ENCODE measurements around the gene MAN1B1. TPM values are rescaled to one million over a fixed set of nuclear protein-coding genes. Genes with fewer than 3 reads are reported as not detected.

The MAN1B1 gene
- polyA plus RNA-seq, 3 donors from 2014 or later: 59.7 to 71.8 (median 66.1) TPM

GRCh38 chr9:137068539-137069507 lies 18.0 kb upstream of the MAN1B1 start:
- no peaks in the 10 kb centered on the region for H3K9me3 Mint-ChIP-seq
- no peak for DNase-seq
- no peaks in the 10 kb centered on the region for H3K36me3 Mint-ChIP-seq
- no peak overlapping the region for H3K27ac Mint-ChIP-seq
- H3K4me3 Mint-ChIP-seq: peak overlapping the region in 3 of 5 donors; percentile 12 to 50 (median 18)
- peaks cover 5 to 12% (median 8%) of the 10 kb centered on the region in 3 donors for H3K27me3 Mint-ChIP-seq (ENCODE audit: low read depth in 3 of 3)
- peaks cover 12 to 15% of the 10 kb centered on the region in 2 donors for H3K4me1 Mint-ChIP-seq

- no peak for DNase-seq
- peak overlapping the region in 3 of 5 donors; percentile 10 to 50 (median 12) for H3K4me3 Mint-ChIP-seq
Observed at GRCh38 chr9:137069508-137070091, 17.2 kb upstream of the MAN1B1 start.

DNA sequence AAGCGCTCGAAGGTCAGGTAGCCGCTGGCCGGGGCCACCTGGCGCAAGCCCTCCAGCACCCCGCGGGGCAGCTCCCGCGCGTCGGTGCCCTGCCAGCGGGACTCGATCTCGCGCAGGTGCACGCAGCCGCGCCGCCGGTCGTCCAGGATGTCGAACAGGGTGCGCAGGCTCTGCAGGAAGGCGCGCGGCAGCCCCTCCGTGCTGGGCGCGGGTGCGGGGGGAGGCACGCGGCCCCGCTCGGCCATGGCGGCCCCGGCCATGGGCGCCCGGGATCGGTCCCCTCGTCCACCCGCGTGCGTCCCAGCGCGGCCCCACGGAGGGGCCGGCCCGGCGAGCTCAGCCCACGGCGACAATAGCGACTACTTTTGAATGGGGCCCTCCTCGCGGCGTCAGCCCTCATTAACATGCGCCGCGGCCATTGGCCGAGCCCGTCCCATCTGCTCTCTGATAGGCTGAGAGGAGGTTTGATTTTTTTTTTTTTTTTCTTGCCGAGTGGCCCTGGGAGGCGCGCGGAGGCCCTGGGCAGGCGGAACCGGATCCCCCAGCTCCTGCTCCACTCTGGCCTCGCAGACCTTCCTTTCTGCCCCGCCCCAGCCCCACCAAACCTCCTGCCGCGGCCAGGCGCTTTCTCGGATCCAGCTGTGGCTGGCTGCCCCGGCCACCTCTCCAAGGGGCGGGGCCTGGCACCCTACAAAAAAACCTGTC lies 16.4 kb upstream of the MAN1B1 start, which contains the start of gene SAPCD2:
SAPCD2 (minus strand) TSS at position 357 of the 705 bp plus-strand sequence; CDS start at position 260, 97 bp downstream.
- peak within 1 kb of the TSS in 5 of 6 donors; percentile 53 to 71 (median 55) for H3K27ac Mint-ChIP-seq
- peak; percentile 87 to 90 (median 87) for DNase-seq

More at GRCh38 chr9:137069508-137070091, 17.2 kb upstream of the MAN1B1 start:
- no peaks in the 10 kb centered on the region for H3K9me3 Mint-ChIP-seq
- no peaks in the 10 kb centered on the region for H3K36me3 Mint-ChIP-seq
- H3K27me3 Mint-ChIP-seq (ENCODE audit: low read depth in 3 of 3): peaks cover 5 to 12% (median 5%) of the 10 kb centered on the region in 3 donors
- peaks cover 12 to 15% of the 10 kb centered on the region in 2 donors for H3K4me1 Mint-ChIP-seq
- H3K27ac Mint-ChIP-seq: no peak overlapping the region

DNA sequence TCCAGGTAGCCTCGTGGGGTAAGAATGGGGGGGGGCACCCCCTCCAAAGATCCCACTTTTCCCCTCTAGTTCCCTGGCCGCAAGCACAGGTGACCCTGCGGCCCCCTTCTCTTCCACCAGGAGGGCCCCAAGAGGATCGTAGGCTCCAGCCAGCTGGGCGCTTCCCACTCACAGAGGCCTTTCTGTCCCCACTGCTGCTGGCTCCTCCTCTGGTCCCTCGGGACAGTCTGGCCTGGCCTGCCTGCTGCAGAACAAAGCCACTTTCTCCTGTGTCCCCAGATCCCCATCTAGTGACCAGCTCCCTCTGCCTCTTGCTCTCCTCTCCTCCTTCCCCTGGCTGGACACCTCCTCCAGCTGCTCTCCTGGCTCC lies 15.9 kb upstream of the MAN1B1 start:
- H3K27ac Mint-ChIP-seq: peak overlapping the region in 5 of 6 donors; percentile 53 to 71 (median 55)
- no peak for DNase-seq
- peak overlapping the region; percentile 73 to 81 (median 76) for H3K4me3 Mint-ChIP-seq
- H3K4me1 Mint-ChIP-seq: peaks cover 12 to 15% of the 10 kb centered on the region in 2 donors
- peaks cover 5 to 12% (median 5%) of the 10 kb centered on the region in 3 donors for H3K27me3 Mint-ChIP-seq (ENCODE audit: low read depth in 3 of 3)
- no peaks in the 10 kb centered on the region for H3K36me3 Mint-ChIP-seq
- H3K9me3 Mint-ChIP-seq: no peaks in the 10 kb centered on the region

More for the DNA sequence above, 16.4 kb upstream of the MAN1B1 start, which contains the start of gene SAPCD2:
- peaks cover 12 to 15% of the 10 kb centered on the region in 2 donors for H3K4me1 Mint-ChIP-seq
- peaks cover 5 to 12% (median 5%) of the 10 kb centered on the region in 3 donors for H3K27me3 Mint-ChIP-seq (ENCODE audit: low read depth in 3 of 3)
- H3K36me3 Mint-ChIP-seq: no peaks in the 10 kb centered on the region
- H3K4me3 Mint-ChIP-seq: peak within 1 kb of the TSS; percentile 73 to 81 (median 76)
- no peaks in the 10 kb centered on the region for H3K9me3 Mint-ChIP-seq

DNA sequence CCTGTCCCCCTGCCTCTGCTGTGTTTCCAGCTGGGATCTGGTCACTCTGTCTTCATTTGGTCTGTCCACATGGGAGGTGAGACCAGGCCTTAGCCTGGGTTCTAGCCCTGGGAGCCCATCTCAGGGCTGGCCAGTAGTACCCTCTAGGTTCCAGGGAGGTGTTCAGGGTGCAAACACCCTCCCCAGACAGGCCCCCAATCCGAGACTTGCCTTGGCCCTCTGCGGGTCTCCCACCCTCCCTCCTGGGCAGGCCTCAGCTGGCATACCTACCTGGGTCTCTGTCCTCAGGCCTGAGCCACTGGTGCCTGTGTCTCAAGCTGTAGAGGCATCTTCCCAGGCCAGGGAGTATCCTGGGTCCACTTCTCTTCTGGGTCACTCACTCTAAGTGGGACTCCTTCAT lies 15.5 kb upstream of the MAN1B1 start:
- Mint-ChIP-seq H3K9me3 (no peaks in the 10 kb centered on the region), H3K36me3 (no peaks in the 10 kb centered on the region), H3K27ac (peak overlapping the region in 5 of 6 donors; percentile 53 to 65 (median 53)), H3K4me1 (peaks cover 12 to 15% of the 10 kb centered on the region in 2 donors), H3K27me3 (ENCODE audit: low read depth in 3 of 3) (peaks cover 5 to 12% (median 5%) of the 10 kb centered on the region in 3 donors), H3K4me3 (peak overlapping the region; percentile 73 to 81 (median 76))
- no peak for DNase-seq

DNA sequence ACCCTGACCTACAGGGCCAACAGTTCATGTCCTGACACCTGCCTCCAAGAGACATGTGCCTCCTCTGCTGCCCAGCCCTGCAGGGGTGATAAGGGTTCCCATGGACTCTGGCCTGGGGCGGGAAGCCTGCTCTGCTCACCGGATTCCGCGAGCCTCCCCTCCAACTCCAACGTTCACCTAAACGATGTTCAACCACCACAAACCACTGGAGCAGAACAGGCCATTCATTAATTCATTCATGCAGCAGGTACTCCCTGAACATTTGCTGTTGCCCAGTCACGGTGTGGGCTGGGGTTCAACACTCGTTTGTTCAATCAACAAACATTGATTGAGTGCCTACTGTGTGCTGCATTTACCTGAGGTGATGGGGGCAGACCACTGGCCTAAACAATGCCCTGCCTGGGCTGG lies 12.8 kb upstream of the MAN1B1 start:
- Mint-ChIP-seq H3K4me1 (peaks cover 8 to 11% of the 10 kb centered on the region in 2 donors), H3K4me3 (no peak overlapping the region), H3K27me3 (ENCODE audit: low read depth in 3 of 3) (peaks cover 5 to 10% (median 5%) of the 10 kb centered on the region in 3 donors), H3K9me3 (no peaks in the 10 kb centered on the region), H3K36me3 (no peaks in the 10 kb centered on the region), H3K27ac (peak overlapping the region in 1 of 6 donors; percentile 56)
- no peak for DNase-seq

DNA sequence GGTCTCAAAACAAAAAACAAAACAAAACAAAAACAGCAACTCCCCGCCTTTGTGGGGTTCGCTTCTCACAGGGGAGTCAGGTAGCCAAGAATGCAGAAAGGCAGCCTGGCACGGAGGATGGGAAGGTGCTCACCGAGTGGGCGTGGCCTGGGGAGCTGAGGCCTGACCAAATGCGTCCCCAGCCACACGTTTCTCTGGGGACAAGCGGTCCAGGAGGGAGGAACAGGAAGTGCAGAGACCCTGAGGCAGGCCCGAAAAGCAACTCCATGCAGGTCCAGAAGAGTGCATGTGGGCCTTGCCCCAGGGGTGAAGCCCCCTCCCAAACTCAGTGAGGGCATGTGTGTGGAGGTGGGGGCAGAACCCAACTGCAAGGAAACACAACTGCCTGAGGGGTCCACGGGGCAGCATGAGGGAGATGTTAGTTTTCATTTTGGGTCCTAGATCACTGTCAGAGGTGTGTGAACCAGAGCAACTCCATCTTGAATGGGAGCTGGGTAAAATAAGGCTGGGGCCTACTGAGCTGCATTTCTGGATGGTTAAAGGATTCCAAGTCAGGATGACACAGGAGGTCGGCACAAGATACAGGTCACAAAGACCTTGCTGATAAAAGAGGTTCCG lies 12.0 kb upstream of the MAN1B1 start:
- peak overlapping the region in 1 of 5 donors; percentile 46 for H3K4me3 Mint-ChIP-seq

DNA sequence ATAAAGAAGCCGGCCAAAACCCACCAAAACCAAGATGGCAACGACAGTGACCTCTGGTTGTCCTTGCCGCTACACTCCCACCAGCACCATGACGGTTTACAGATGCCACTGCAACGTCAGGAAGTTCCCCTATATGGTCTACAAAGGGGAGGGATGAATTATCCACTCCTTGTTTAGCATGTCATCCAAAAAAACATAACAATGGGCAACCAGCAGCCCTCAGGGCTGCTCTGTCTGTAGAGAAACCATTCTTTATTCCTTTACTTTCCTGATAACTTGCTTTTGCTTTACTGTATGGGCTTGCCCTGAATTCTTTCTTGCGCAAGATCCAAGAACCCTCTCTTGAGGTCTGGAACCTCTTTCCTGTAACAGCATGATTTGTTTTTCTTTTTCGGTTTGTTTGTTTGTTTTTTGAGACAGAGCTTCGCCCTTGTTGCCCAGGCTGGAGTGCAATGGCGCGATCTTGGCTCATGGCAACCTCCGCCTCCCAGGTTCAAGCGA lies 11.5 kb upstream of the MAN1B1 start:
- Mint-ChIP-seq H3K4me3 (peak overlapping the region in 2 of 5 donors; percentile 10 to 40), H3K27ac (peak overlapping the region in 1 of 6 donors; percentile 57), H3K36me3 (no peaks in the 10 kb centered on the region), H3K9me3 (no peaks in the 10 kb centered on the region), H3K27me3 (ENCODE audit: low read depth in 3 of 3) (peaks cover 5 to 9% (median 5%) of the 10 kb centered on the region in 3 donors), H3K4me1 (peaks cover 11% of the 10 kb centered on the region in 2 donors)
- DNase-seq: no peak

More for the DNA sequence above, 12.0 kb upstream of the MAN1B1 start:
- Mint-ChIP-seq H3K27me3 (ENCODE audit: low read depth in 3 of 3) (peaks cover 5 to 10% (median 5%) of the 10 kb centered on the region in 3 donors), H3K9me3 (no peaks in the 10 kb centered on the region), H3K27ac (peak overlapping the region in 3 of 6 donors; percentile 57 to 69 (median 58)), H3K4me1 (peaks cover 9 to 11% of the 10 kb centered on the region in 2 donors), H3K36me3 (no peaks in the 10 kb centered on the region)
- no peak for DNase-seq

- Mint-ChIP-seq H3K27ac (peak overlapping the region in 2 of 6 donors; percentile 67 to 71), H3K9me3 (no peaks in the 10 kb centered on the region), H3K36me3 (no peaks in the 10 kb centered on the region), H3K27me3 (ENCODE audit: low read depth in 3 of 3) (peaks cover 0 to 2% (median 0%) of the 10 kb centered on the region in 3 donors), H3K4me1 (peaks cover 0 to 4% of the 10 kb centered on the region in 2 donors), H3K4me3 (peak overlapping the region; percentile 55 to 75 (median 66))
- DNase-seq: no peak
Observed at GRCh38 chr9:137076636-137077009, 10.2 kb upstream of the MAN1B1 start.

GRCh38 chr9:137077010-137077747 lies 9.6 kb upstream of the MAN1B1 start, which contains the start of gene UAP1L1:
TSS of gene UAP1L1 (plus strand) at chr9:137077517. CDS start at chr9:137077533, 16 bp downstream.
- H3K27me3 Mint-ChIP-seq (ENCODE audit: low read depth in 3 of 3): peaks cover 0 to 2% (median 0%) of the 10 kb centered on the region in 3 donors
- peak within 1 kb of the TSS in 3 of 6 donors; percentile 36 to 71 (median 67) for H3K27ac Mint-ChIP-seq
- peak within 1 kb of the TSS; percentile 69 to 78 (median 75) for H3K4me3 Mint-ChIP-seq
- H3K36me3 Mint-ChIP-seq: no peaks in the 10 kb centered on the region
- H3K4me1 Mint-ChIP-seq: peaks cover 0 to 4% of the 10 kb centered on the region in 2 donors
- no peaks in the 10 kb centered on the region for H3K9me3 Mint-ChIP-seq
- peak; percentile 61 to 67 (median 66) for DNase-seq

- peak; percentile 34 to 43 (median 42) for DNase-seq
- H3K4me1 Mint-ChIP-seq: peaks cover 0 to 4% of the 10 kb centered on the region in 2 donors
- no peaks in the 10 kb centered on the region for H3K9me3 Mint-ChIP-seq
- H3K27me3 Mint-ChIP-seq (ENCODE audit: low read depth in 3 of 3): peaks cover 0 to 2% (median 0%) of the 10 kb centered on the region in 3 donors
- H3K27ac Mint-ChIP-seq: peak overlapping the region in 1 of 6 donors; percentile 36
- no peaks in the 10 kb centered on the region for H3K36me3 Mint-ChIP-seq
- peak overlapping the region; percentile 69 to 78 (median 73) for H3K4me3 Mint-ChIP-seq
Observed at GRCh38 chr9:137077758-137078693, 8.8 kb upstream of the MAN1B1 start.

Measured in immature natural killer cell (primary cell).